DMS153 treated with DMSO at 0.1 percent for 48 hours (cell line): ENCODE results near the gene FNDC8.
"Not testable (repeated sequence)": the region's sequence is repeated elsewhere in the genome, so short reads cannot be mapped to it uniquely, and the experiment has no call there.

ENCODE experiments used
- DNase-seq: peaks from one replicate; lab custom pipeline; 2025; ENCODE audit not compliant: unreplicated experiment; lab: John Stamatoyannopoulos, UW

The FNDC8 gene

DNA sequence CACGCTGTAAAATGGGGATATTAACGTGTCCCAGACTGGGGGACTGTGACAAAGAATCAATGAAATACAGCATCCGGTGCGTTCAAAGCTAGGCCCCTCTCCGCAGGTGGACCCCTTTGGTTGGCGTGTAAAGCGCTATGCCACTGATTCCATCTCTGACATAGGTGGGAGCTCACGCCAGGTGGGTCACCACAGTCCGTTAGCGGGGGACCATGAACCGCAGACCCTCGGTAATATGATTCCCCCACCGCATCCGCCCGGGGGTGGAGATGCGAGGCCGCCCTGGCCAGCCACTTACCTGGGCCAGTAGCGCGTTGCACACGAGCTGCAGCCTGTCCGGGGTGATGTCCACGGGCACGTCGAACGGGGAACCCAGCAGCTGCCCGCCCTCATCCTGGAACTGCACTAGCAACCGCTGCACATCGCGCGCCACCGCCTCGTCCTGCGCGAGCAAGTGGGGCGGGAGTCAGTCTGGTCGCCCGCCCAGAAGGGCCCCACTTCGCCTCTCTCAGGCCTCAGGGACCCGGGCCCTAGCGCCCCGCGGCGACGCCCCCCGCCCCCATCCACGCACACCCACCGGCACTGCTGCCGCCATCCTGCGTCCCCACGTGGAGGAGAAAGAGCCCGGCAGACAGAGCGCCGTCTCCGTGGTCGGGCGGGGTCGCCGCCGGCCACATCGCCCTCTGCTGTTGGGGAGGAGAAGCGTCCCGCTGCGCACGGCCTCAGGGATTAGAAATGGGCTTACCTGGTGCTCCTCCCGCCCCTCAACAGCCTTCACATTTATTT is 20.5 kb downstream of the FNDC8 start, which contains the start of gene NLE1:
Gene NLE1 (minus strand): TSS at position 623 of the 786 bp plus-strand sequence. CDS start 28 bp downstream, at position 595.
- DNase-seq: peak; percentile 46

DNA sequence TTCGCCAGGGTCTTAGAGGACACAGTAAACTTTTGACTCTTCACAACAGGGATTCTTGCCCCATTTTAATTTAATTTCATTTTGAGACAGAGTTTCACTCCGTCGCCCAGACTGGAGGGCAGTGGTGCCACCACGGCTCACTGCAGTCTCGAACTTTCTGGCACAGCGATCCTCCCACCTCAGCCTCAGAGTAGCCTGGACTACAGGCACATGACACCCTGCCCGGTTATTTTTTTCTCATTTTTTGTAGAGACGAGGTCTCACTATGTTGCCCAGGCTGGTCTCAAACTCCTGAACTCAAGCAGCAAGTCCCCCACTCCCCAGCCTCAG is 21.0 kb downstream of the FNDC8 start:
- no peak for DNase-seq

DNA sequence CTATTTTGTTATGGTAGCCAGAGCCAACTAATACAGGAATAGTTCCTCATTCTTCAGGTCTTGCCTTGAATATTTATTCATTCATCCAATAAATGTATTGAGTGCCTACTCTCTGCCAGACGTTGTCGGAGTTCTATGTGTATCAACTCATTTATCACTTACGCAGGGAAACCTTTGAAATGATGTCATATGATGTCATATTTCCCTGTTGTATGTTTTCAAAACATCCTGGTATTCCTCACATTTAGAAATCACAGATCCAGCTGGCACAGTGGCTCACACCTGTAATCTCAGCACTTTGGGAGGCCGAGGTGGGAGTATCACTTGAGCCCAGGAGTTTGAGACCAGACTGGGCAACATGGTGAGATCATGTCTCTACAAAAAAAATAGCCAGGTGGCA is 23.4 kb downstream of the FNDC8 start:
- DNase-seq: no peak

DNA sequence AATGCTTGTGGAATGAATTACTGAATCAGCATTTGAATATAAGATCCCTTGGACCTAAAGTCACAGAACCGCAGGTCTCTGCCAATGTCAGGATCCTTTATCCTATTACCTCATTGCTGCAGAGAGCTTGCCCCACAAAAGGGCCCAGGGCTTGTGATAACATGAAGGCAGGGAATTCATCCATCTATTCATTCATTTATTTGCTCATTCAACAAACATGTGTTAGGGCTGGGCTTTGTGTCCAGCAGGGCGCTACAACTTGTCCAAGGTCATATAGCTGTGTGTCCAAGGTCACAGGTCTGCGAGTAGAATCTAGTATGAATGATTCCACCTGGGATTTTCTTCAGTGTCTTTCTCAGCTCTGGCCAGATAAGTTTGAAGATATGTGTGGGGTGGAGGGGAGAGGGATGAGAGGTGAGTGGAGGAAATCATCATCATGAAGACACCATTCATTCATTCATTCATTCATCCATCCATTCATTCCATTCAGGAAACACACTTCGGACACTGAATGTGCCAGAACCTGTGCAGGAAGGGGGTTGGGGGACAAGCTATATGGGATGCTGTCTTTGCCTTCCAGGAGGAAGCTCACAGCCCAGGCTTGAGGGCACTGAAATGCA is 24.9 kb downstream of the FNDC8 start:
- no peak for DNase-seq

DNA sequence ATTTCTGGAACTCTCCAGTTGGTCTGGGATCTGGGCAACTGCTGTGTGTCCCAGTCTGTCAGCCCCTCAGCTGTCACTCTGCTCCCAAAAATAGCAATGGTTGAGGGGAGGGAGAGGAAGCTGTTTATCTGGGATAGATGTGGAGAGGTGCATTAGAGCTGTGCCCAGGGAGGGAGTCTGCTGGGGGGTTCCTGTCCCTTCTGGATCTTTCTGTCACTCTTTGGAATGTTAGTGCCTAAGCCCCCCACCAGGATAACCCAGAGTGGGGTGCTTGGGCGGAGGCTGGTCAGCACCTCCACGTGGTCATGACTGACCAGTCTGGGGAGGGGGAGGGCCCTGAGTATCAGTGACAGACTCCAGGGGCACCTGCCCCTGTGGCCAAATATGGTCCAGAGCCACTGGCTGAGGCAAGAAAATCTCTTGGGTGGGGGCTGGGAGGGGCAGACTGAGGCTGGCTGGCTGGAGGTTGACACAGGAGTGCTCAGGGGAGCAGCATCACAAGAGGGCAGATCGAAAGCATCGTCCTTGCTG is 26.0 kb downstream of the FNDC8 start, which contains the start of gene UNC45B:
Gene UNC45B (plus strand): TSS at position 443 of the 531 bp plus-strand sequence. CDS start 447 bp downstream, outside the sequence.
- DNase-seq: no peak

DNA sequence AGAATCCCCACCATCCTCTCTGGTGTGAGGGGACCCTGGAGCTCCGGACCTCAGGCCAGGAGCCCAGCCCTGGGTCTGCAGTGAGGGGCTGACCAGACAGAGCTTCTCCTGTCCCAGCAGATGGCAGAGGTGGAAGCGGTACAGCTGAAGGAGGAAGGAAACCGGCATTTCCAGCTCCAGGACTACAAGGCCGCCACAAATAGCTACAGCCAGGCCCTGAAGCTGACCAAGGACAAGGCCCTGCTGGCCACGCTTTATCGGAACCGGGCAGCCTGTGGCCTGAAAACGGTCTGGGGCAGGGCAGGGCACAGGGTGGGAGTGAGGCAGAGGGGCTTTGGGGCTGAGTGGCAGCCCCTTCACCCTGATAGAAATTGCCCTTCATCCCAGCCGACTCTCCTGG is 26.7 kb downstream of the FNDC8 start:
- no peak for DNase-seq

DNA sequence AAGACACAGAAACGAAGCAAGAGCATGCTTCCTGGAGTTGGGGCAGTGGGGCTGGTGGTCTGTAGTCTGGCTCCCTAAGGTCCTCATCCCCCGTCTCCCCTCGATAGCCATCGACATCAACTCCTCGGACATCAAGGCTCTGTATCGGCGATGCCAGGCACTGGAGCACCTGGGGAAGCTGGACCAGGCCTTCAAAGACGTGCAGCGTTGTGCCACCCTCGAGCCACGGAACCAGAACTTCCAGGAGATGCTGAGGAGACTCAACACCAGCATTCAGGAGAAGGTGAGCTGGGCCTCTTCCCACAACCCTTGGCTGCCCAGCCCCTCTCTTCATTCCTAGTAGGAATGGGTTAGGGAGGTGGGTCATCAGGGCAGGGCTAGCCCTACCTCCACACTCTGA is 28.5 kb downstream of the FNDC8 start:
- DNase-seq: no peak

DNA sequence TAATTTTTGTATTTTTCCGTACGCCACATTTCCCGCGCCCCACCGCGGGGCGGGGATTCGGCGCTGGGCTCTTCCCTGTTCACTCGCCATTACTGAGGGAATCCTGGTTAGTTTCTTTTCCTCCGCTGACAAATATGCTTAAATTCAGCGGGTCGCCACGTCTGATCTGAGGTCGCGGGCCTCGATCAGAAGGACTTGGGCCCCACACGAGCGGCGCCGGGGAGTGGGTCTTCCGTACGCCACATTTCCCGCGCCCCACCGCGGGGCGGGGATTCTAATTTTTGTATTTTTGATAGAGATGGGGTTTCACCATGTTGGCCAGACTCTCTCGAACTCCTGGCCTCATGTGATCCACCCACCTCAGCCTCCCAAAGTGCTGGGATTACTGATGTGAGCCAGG is 29.7 kb downstream of the FNDC8 start:
- DNase-seq: not testable (repeated sequence)

DNA sequence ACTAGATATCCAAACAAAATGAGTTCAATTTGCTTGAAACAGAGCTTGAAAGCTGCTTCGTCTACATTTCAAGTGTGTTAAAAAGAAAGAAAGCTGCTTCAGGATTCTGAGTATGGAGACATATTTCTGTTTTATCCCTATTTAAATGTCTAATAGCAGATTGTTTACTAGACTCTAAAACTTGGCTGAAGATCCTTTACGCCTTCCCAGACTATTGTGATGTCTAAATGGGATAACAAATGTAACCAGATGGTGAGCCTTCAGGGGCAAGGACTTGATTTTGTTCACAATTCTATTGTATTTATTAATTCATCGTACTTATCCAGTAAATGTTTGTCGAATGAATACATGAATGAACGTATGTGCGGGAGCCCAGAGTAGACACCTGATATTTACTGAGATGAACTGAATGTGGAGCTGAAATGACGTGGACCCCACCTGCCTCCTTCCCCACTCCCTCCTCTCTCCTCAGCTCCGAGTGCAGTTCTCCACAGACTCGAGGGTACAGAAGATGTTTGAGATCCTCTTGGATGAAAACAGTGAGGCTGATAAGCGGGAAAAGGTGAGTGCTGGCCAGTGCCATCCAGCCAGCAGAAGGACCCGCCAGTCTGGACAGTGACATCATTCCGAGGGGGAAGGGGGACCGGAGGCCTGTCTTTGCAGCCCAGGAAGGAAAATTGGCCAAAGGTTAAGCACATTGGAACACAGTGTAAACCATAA is 31.2 kb downstream of the FNDC8 start:
- DNase-seq: no peak

DNA sequence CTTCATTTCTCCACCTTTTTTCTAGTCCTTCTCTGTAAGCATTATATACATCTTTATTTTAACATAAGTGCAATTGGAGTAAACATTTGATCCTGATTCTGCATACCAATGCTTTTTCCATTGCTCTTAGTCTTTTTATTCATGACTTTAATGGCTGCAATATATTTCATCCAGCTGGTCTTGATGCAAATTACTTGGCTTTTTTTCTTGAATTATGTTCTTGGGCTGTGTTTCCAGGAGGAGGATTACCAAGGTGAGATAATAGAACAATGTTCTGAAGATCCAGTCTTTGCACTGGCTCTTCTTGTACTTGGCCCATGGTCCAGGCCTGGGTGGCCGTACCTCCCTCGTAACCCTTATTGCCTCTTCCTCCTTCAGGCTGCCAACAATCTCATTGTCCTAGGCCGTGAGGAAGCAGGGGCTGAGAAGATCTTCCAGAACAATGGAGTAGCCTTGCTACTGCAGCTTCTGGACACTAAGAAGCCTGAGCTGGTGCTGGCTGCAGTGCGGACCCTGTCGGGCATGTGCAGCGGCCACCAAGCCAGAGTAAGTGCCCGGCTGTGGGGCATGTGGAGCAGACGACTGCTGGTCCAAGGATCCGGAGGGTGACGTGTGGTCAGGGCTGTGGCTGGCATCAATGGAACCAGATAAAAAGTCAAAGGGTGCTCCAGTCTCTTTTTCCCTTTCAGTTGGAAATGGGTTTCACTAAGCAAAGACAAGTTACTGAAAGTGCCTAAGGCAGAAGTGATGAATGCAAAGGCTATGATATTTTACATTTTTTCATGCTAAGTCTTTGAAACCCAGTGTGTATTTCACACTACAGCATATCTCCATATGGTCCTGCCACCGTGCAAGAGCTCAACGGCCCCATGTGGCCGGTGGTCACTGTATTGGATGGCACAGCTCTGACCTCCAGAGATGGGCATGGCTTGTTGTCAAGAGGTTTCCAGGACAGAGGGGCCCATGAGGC is 33.1 kb downstream of the FNDC8 start:
- no peak for DNase-seq

DNA sequence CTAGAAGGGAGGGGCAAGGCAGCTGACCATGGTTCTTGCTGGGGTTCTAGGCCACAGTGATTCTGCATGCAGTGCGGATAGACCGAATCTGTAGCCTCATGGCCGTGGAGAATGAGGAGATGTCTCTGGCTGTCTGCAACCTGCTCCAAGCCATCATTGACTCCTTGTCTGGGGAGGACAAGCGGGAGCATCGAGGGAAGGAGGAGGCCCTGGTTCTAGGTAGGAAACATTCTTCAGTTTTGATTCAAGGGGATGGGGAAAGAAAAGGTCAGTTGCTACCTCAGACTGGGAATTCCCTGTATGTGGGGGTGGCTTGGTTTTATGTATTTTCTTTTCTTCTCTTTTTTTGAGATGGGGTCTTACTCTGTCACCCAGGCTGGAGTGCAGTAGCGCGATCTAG is 33.8 kb downstream of the FNDC8 start:
- DNase-seq: no peak

DNA sequence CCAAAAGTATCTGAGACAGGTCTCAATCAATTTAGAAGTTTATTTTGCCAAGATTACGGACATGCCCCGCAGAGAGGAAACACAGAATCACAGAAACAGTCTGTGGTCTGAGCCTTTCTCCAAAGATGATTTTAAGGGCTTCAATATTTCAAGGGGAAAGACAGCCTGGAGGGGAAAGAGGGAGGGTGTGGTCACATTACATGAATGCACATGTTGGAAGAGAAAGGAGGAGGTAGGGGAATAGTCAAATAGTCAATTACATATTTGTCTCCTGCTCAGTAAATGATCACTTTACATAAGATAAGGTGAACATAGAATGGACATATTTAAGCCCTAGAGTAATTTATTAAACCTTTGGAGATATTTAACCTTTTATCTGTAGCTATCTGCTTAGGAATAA is 38.5 kb downstream of the FNDC8 start:
- no peak for DNase-seq

DNA sequence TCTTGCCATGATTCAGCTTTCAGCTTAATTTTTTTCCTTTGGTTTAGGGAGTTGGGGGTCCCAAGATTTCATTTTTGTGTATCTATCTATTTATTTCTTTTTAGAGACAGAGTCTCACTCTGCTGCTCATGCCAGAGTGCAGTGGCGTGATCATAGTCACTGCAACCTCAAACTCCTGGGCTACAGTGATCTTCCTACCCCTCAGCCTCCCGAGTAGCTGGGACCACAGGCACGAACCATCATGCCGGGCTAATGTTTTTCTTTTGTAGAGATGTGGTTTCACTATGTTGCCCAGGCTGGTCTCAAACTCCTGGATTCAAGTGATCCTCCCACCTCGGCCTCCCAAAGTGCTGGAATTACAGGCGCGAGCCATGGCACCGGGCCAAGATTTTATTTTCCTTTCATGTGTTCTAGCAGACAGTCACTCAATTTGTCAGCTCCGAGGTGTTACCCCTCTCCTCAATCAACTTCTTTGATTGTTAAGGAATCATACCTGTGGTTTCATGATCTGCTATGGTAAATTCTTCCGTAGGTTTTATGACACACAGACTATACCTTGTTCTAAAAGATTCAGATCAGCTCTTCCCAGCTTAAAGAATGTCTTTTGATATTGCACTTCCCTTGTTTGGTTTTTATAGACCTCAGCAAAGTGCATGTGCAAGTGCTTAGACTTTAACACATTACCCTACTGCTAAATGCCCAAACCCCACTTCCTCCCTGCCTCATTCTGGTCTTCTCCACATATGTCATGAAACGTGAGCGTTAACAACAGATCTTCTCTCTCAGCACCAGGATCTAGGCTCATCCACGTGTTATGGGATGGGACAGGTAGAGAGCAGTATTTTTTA is 39.2 kb downstream of the FNDC8 start:
- no peak for DNase-seq

DNA sequence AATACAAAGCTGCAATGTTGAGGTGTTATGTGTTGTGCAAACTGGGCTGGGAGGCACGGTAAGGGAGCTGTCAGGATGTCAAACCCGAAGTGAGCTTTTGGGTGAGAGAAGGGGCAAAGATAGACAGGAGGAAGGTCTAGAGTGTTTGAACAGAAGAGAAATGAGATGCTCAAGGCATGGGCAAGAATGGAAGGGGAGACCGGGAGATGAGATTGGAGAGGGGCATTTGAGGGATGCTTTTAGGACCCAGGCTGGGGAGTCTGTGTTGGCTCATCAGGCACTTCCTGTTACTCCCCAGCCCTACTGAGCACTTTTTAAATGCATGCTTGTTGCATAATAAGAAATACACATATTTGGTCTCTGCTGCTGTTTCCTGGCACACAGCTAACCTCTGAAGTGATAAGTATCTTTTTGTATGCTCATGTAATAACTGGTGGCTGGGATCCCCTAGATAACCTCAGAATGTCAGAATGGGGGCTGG is 39.9 kb downstream of the FNDC8 start:
- no peak for DNase-seq

DNA sequence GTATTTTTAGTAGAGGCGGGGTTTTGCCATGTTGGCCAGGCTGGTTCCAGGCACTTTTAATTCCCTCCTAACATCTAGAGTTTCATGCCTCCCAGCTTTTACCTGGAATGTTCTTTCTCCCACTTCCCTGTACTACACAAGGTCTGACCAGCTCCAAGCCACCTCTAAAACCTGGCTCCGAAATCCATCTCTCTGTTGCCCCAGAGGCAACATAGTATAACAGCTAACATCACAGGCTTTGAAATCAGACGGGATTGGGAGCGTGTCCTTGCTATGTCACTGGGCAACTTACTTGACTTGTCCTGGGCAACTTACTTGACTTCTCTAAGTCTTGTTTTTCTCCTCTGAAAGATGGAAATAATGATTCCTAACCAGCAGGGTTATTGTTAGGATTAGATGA is 41.3 kb downstream of the FNDC8 start:
- DNase-seq: no peak

DNA sequence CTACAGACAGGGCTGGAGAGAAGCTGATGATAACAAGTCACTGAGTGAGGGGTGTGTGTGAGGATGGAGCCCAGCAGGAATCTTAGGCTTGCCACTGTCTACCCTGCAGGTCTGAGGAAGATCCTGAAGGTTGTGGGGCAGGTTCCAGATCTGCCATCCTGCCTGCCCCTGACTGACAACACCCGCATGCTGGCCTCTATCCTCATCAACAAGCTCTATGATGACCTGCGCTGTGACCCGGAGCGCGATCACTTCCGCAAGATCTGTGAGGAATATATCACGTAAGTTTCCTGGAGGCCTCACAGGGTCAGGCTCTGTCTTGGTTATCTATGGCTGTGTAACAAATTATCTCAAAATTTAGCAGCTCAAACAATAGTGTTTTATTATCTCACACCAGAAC is 42.5 kb downstream of the FNDC8 start:
- no peak for DNase-seq

DNA sequence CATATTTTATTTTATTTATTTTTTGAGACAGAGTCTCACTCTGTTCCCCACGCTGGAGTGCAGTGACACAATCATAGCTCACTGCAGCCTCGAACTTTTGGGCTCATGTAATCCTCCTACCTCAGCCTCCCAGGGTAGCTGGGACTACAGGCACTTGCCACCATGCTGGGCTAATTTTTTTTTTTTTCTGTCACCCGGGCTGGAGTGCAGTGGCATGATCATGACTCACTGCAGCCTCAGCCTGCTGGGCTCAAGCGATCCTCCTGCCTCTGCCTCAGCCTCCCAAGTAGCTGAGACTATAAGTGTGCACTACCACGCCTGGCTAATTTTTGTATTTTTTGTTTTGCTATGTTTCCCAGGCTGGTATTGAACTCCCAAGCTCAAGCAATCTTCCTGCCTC is 43.3 kb downstream of the FNDC8 start:
- DNase-seq: no peak

DNA sequence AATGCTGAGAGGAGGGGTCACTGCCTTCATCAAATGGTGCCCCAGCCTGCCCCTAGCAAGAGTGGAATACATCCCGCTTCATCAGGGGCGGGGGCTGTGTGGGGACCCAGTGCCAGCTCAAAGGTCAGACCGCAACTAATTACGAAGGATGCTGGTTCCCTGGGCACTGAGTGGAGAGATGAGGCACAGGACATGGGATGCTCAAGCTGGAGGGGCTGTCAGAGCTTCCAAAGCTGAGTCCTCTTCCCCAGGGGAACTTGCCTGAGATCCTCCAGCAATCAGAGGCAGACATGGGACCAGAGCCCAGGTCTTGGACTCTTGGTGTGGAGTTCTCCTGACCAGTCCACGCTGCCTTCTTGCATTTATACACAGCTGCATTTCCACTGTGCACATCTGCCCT is 45.1 kb downstream of the FNDC8 start:
- DNase-seq: no peak

DNA sequence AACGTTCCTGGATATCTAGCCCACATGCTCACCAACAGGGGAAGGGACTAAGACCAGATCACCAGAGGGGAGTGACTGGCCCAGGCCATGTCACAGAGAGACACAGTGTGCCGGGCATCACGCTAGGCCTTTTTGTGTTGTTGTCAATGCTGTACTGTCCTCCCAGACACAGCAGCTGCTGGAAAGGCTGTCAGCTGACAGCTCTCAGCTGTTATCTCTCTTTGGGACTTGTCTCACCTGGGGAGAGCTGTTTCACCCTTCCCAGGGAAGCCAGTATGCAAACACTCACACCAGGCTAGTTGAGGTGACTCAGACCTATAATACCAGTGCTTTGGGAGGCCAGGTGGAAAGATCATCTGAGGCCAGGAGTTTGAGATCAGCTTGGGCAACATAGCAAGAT is 45.6 kb downstream of the FNDC8 start:
- no peak for DNase-seq

DNA sequence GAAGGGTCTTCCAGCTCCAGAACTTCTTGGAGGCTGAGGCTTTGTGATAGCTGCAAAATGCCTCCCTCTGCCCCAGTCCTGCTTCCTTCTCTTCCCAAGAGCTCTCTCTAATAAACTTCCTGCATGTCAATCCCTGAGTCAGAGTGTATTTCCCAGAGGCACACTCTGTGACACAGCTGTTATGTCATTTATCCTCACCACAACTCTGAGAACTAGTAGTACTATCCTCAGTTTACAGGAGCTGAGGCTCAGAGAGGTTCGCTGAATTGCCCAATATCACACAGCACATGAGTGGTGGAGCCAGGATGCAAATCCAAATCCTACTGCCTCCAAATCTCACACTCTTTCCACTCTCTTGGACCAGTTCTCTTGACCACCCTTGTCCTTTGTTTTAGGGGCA is 46.3 kb downstream of the FNDC8 start:
- no peak for DNase-seq
